Left forelimb (tissue), 1 donor: ENCODE results near the gene KMT2D.
A peak's percentile ranks its signal among the peaks of the same experiment; 100 is the strongest.

Source experiments
- DNase-seq: peaks from one replicate; pipeline ENCODE4 v3.0.0-alpha.2; 2018; ENCODE audit warnings: low spot score

Gene KMT2D

GRCh38 chr12:49033611-49034285, 26.8 kb downstream of the KMT2D start:
- no peak for DNase-seq

- DNase-seq: no peak
Observed at GRCh38 chr12:49032679-49033447, 27.7 kb downstream of the KMT2D start.

GRCh38 chr12:49032276-49032675, 28.3 kb downstream of the KMT2D start:
- DNase-seq: no peak

GRCh38 chr12:49031573-49032161, 28.9 kb downstream of the KMT2D start:
- DNase-seq: no peak

- DNase-seq: peak; percentile 50
Observed at GRCh38 chr12:49030714-49031572, 29.7 kb downstream of the KMT2D start.

- DNase-seq: no peak
Observed at GRCh38 chr12:49030119-49030518, 30.5 kb downstream of the KMT2D start.

- DNase-seq: no peak
Observed at GRCh38 chr12:49028666-49029275, 31.8 kb downstream of the KMT2D start.

GRCh38 chr12:49027846-49028555, 32.6 kb downstream of the KMT2D start:
- no peak for DNase-seq

GRCh38 chr12:49026678-49027480, 33.7 kb downstream of the KMT2D start:
- DNase-seq: no peak

GRCh38 chr12:49026101-49026500, 34.5 kb downstream of the KMT2D start:
- no peak for DNase-seq

- no peak for DNase-seq
Observed at GRCh38 chr12:49025463-49025862, 35.1 kb downstream of the KMT2D start.

- DNase-seq: no peak
Observed at GRCh38 chr12:49024543-49024942, 36.1 kb downstream of the KMT2D start.

GRCh38 chr12:49023812-49024211, 36.8 kb downstream of the KMT2D start:
- DNase-seq: no peak

- no peak for DNase-seq
Observed at GRCh38 chr12:49022558-49023178, 37.9 kb downstream of the KMT2D start.

GRCh38 chr12:49021292-49021915, 39.2 kb downstream of the KMT2D start:
- DNase-seq: no peak

GRCh38 chr12:49020441-49020840, 40.2 kb downstream of the KMT2D start:
- DNase-seq: no peak

GRCh38 chr12:49019443-49020324, 40.9 kb downstream of the KMT2D start:
- DNase-seq: no peak

GRCh38 chr12:49019120-49019430, 41.5 kb downstream of the KMT2D start:
- no peak for DNase-seq
